Left forelimb (tissue), 1 donor: ENCODE data around the gene LMBRD2.

Source experiments
- DNase-seq: peaks from one replicate; pipeline ENCODE4 v3.0.0-alpha.2; 2018; ENCODE audit warnings: low spot score

Gene LMBRD2

GRCh38 chr5:36105819-36106218 is 45.9 kb downstream of the LMBRD2 start:
- DNase-seq, result no peak

DNA sequence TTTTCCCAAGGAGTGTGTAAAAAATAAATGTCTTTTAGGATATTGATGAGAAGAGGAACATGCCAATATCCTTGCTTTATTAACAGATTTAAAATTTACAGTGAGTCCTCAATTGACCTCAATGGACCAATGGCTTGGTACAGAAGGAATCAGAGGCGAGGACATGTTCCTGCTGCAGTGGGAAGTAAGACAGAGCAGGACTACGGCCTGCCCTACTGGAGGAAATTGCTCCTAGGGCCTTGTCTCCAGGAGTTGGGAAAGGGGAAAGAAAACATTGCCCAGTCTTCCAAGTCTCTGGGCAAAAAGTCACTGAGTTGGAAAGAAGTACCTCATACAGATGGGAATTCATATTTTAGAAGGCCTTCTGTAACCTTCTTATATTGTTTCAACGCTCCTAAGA is 51.9 kb downstream of the LMBRD2 start:
- no peak for DNase-seq

- no peak for DNase-seq
Observed at GRCh38 chr5:36096486-36096885, 55.2 kb downstream of the LMBRD2 start.

DNA sequence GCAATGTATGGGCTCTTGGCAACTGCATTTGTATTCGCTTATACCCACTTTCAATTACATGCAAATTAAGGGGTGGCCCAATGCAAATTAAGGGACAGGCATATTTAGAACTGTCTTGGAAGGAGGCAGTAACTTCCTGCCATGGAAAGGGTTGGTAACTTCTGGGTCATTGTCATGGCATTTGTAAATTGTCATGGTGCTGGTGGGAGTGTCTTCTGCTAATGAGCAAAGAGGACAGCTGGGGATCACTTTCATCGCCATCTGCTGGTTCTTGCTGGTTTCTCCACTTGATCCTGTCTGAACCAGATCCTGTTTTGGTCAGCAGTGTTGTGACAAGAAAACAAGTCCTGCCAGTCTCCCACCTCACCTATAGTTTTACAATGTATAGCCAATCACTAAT is 61.7 kb downstream of the LMBRD2 start:
- no peak for DNase-seq

GRCh38 chr5:36079200-36079781 is 72.4 kb downstream of the LMBRD2 start:
- no peak for DNase-seq

DNA sequence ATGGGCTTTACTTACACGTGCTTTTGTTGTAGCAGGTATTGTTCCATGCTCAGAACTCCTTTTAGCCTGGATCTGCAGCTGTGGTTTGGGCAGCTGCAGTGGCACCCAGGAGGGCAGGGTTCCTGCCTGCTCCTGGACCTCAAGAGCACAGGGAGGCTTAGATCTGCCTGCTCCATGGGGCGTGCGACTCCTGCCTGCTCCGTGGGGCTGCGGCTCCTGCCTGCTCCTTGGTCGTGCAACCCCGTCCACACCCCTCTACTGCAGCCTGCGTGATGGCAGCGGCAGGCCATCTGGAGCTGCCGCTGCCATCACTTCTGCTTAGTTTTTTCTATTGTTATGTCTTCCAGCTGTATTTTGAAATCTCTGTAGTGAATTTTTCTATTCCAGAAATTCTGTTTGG is 73.3 kb downstream of the LMBRD2 start:
- DNase-seq, result no peak

DNA sequence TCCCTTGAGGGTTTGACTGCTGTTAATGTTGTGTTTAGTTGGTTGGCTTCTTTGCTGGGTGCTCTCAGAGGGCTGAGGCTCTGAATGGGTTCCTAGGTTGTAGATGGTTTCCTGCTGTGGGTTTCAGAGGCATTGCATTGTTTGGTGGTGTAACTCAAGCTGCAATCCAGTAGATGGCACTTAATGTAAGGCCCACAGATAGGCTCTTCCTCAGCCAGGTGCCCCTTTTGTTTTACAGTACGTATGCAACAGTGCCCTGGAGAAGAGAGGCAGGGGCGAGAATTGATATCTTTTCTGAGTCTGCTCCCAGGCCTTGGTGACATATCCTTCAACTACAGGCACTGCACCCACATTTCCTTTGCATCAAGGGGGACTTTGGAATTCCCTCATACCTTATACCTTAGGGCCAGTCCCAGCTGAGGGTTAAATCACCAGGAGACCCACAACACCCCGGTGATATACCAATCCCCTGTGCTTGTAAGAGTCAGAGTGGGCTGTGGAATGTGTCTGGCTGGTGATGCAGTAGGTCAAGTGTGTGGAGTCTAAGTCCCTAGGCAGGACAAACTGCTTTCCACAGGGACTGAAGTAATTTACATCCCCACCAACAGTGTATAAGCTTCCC is 78.0 kb downstream of the LMBRD2 start:
- no peak for DNase-seq

DNA sequence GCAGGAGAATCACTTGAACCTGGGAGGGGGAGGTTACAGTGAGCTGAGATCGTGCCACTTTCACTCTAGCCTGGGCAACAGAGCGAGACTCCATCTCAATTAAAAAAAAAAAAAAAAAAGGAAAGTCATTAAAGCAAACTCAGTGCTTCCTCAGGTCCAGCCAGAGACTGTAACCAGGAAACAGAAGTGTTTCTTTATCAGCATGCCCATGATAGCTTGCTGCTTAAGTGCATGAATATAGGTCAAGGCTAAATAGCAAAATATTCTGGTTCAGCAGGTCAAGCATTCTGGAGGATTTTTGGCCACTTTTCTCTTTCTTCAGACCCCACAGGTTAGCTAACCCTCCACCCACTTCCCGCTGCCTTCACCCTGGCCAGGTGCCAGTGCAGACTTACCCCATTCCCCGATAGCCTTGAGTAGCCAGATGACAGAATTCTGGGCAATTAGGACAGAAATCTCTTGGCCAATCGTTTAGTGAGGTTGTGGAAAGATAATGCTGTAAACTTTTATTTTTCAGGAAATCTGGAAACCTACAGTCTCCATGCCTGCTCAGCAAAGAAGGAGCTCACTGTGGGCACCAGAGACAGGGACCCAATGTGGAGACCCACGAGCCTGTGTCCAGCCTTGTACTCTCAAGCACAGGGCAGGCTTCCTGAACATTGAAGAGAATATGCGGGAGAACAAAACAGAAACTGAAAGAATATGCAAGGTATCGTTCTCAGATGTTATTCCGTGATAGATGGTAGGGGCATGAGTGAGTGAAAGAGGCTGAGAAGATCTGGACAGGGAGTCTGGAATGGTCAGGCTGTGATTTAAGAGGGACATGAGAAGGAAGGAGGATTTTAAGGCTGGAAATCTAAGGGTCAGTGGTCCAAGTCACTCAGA is 80.8 kb downstream of the LMBRD2 start:
- no peak for DNase-seq

- DNase-seq, result no peak
Observed at GRCh38 chr5:36068751-36069281, 82.9 kb downstream of the LMBRD2 start.

DNA sequence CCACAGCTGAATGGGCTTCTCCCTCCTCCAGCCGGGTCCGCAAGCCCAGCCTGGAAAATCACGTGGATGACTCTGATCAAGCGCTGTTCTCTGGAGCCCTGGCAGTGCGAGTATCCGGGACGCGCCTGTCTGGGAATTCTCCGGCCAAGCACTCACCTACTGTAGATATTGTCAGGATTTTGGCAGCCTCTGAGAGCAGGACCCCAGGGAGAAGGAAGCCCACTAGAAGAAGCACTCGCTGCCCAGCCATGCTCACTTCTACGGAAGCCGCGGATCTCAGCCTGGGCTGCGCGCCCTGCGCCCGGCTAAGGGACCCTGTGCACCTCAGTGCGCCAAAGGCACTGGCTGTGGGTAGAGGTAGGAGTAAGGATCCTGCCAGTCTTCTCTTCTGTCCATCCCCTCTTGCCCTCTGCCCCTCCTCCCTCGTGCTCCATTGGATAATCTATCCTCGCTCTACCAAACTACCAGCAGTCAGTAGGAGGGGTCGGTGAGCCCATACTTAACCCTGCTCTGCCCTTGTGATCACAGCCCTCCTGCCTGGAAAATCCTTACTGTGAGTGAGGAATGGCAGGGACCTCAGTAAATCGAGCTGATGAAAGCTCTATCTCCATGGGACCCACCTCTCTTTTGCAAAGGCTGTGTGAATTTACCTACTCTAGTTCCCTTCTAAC is 85.0 kb downstream of the LMBRD2 start, which contains the start of gene UGT3A2:
Gene UGT3A2 (minus strand): TSS at position 343 of the 671 bp plus-strand sequence. CDS start 93 bp downstream, at position 250.
- no peak for DNase-seq

- DNase-seq, result no peak
Observed at GRCh38 chr5:36066001-36066539, 85.6 kb downstream of the LMBRD2 start.

GRCh38 chr5:36060420-36060887 is 91.2 kb downstream of the LMBRD2 start:
- DNase-seq, result no peak

GRCh38 chr5:36059571-36060419 is 91.9 kb downstream of the LMBRD2 start:
- DNase-seq, result no peak

DNA sequence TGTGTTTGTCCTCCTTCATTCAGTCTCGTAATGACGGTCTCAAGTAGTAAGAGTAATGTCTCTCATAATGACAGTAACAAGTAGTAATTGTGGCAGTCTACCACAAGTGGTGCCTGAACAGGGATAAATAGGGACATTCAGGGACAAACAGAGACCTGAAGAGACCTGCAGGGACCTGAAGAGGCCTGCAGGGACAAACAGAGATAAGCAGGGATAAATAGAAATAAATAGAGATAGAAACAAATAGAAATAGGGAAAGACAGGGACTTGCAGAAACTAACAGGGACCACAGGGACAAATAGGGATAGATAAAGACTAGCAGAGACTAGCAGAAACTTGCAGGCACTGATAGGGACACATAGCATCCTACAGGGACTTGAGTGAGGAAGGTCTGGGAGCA is 92.9 kb downstream of the LMBRD2 start:
- no peak for DNase-seq

DNA sequence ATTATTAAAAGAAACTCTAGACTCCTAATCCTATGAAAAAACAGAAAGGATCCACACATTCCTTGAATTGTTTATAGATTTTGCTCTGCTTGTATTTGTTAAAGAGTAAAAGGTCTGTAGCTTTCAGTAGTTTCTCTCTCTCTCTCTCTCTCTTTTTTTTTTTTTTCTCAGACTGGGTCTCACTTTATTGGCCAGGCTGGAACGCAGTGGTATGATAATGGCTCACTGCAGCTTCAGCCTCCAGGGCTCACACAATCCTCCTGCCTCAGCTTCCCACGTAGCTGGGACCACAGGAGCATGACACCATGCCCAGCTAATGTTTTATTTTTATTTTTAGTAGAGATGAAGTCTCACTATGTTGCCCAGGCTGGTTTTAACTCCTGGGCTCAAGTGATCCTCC is 94.3 kb downstream of the LMBRD2 start:
- no peak for DNase-seq

DNA sequence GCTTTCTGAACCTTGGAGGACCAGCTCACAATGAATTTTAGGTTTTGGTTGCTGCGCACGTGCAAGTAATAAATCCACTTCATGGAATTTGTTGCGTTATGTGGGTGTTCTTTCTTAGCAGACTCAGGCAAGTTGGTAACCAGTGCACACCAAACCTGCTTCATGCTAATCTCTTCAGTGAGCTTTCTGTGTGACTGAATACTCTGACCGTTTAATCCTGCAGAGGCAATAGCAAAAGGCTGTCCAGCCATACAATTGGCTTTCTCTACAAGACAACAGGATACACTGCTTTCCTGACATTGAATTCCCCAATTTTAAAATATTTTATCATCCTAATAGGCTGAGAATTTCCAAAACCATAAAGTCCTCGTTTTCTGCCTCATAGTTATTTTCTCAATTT is 95.3 kb downstream of the LMBRD2 start:
- no peak for DNase-seq

- no peak for DNase-seq
Observed at GRCh38 chr5:36055984-36056383, 95.7 kb downstream of the LMBRD2 start.

- DNase-seq, result no peak
Observed at GRCh38 chr5:36054647-36055046, 97.0 kb downstream of the LMBRD2 start.

DNA sequence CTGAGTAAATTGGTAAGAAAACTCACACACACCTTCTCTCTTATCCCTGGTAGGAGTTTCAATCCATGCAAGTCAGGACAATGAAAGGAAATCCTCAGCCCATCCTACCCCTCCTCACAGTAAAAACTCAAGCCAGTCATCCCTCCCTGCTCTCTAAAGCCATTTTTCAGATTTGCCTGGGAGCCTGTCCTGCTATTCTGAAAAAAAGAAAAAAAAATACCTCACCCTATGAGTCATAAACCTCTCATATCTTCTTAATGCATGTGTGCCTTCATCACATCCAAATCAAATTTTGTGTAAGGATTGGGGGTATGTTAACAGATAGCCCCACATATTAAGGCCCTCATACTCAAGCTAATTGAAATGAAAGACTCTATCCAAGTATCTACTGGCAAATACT is 99.1 kb downstream of the LMBRD2 start:
- no peak for DNase-seq

- no peak for DNase-seq
Observed at GRCh38 chr5:36049949-36050348, 101.7 kb downstream of the LMBRD2 start.
